GM19324 (cell line): ENCODE data around the gene UFC1.

ENCODE experiments used
- ATAC-seq: cut with Tn5 transposase; IDR thresholded peaks from one replicate; pipeline ENCODE4 v1.9.1; 2021; ENCODE audit warnings: mild to moderate bottlenecking, moderate library complexity; ENCODE audit not compliant: unreplicated experiment, low FRiP score

Gene UFC1

DNA sequence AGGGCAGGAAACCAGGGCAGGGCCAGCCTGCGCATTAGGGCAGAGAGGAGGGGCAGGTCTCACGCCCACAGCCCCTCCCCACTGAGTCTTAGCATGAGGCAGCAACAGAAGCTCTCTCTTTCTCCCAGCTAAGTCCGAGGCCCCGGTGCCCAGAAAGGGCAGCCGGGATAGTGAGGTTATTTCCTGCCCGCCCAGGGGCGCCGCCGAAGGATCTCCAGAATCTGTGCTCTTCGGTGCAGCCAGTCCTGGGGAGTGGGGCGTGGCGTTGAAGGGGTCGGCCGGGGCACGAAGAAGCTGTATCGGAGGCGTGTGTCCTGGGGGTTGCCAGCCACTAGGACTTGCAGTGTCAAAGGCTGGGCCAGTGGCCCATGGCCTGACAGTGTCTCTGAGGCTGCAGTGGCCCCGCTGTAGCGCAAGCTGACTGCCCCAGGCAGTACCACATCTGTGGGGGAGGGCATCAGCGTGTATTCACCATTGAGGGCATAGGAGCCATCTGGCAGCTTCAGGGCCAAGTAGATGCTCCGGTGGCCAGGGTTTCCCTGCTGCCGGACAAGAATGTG is 37.3 kb downstream of the UFC1 start:
- no peak for ATAC-seq

DNA sequence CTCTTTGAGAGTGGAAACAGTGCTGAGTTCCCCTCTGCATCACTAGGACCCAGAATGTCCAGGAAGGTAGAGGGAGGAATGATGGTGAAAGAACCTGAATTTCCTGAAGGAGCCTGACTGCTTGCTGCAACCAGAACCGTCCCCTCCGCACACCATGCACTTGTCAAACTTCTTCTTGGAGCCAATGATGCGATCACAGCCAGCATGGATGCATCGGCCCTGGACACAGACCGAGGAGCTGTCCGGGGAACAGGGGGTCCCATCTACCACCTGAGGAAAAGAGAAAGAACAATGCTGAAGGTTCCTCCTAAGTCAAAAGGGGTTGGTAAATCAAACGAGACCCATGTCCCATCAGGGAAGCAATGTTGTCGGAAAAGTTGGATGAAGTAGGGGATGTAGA is 38.2 kb downstream of the UFC1 start:
- no peak for ATAC-seq

DNA sequence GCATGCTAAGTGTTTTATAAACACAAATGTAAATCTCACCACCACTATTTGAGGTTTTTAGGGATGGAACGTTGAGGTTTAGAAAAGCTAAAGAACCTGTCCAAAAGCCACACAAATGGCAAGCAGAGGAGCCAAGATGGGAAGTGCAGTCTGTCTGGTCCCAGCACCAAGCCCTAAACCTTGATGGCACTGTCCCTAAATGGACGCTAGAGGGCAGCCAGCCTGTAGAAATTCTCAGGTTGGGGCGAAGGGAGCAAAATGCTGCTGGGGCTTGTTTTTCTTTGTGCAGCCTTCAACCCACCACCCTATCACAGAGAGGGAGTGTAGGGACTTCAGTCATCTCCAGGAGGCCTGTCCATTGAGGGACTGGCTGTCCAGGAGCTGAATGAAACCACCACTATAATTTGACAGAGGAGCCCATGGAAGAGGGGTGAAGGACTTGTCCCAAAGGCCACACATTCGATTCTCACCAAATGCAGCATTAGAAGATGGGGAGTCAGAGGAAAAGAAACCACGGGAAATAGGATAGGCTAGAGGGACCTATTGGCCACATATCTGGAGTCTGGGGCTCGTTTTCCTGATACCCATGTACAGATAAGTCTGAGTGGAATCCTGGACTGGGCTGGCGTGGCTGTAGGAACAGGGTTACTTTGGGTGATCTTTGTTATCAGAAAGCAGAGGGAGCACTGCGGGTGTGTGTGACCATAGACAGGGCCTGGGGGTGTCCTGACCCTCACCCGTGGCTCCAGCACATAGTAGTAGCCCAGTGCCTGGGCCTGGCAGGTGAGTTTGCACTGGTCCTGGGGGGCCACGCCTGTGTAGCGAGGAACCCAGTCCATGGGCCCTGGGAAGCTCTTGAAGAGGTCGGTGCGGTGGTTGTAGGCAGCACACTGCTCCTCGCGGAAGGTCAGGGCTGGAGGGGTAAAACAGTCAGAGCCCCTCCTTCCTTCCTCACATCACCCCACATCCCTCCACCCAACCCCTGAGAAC is 39.0 kb downstream of the UFC1 start:
- peak; percentile 53 for ATAC-seq

DNA sequence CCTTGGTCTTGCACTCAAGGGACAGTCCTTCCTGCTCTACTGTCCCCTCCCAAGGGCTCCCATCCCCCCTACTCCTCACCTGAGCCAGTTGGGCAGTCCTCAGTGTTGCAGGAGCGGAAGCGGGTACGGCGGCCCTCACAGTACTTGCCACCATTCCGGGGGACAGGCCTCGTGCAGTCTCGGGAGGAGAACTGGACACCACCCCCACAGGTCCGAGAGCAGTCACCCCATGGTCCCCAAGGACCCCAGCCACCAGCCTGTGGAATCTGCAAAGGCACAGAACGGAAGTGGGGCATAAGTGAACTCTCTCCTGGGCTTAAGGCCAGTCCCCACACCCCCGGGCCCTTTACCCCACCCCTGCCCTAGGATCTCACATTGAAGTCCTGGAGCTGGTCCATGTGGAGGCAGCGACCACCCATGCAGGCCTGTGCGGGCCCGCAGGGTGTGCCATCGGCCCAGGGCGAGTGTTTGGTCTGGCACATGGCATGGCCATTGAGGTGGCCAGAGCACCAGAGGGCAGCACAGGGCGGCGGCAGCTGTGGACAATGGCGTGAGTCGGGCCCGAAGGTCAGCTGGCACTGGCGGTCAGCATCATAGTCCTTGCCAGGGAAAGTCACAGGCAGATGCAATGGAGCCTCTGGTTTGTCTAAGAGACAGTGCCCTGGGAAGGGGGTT is 39.9 kb downstream of the UFC1 start:
- no peak for ATAC-seq

DNA sequence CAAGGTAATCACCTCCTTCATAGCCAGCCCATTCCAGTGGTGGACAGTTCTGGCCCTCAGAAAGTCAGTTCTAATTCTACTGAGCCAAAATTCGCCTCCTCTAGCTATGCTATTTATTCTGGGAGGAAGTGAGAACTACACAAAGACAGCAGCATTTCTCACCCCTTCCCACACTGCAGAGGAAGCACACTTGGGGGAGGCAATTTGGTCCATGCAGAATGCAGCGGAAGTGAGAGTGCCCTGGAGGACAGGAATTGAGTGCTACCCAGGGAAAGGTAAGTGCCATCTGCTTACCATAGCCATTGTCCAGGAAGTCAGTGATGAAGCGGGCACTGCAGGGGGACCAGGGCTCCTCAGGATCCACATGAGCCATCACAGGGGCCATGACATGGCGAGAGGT is 41.4 kb downstream of the UFC1 start:
- no peak for ATAC-seq

DNA sequence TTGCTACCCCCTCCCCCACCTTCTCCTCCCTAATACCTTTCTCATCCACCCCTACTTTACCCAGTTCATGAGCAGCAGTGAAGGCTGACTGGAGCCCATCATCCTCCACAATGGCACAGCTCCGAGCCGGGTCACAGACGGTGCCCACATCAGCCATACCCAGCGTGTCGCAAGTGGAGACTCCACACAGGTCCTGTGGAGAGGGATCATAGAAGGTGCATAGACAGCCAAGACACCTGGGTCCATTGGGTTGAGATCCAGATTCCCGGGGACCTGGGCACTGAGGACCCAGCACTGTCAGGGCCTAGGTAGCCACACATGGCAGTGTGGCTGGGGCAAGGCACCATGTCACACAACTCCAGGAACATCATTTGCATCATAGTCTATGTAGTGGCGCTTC is 42.3 kb downstream of the UFC1 start:
- no peak for ATAC-seq

DNA sequence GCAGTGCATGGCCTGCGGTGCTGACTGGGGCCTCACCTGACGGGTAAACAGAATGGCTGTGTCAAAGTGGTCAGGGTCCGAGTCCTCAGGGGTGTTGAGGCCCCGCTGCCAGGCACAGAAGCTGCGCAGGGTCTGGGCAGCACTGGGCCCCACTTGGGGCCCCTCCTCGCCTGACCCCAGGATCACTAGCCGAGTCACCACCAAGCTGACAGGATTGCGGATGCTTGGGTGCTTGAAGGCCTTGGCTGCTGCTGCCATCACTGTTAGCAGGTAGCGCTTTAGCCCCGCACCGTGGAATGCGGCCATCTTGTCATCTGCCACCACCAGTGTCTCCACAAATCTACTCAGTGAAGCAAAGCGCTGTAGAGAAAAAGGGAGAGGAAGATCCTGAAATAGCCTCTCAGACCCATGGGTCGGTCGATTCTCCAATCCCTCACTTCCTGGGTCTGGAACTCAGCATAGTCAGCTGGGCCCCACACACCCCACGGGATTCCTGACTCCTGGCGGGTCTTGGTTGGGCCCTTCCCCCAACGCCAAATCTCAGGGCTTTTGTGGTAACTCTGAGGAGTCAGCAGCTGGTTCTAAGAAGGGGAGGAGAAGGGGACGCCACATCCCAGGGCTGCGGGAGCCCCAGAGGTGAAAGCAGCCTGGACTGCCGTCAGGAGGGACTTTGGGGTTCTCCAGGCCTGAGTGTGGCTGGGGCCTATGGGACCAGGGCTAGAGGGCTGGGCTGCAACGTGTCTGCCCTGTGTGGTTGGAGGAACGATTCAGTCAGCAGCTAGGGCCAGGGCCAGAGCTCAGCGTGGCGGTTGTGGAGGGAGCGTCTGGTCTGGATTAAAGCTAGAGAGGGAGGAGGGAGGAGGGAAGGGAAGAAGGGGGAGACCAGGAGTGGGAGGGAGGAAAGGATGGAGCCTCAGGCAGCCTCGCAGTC is 43.0 kb downstream of the UFC1 start:
- no peak for ATAC-seq

DNA sequence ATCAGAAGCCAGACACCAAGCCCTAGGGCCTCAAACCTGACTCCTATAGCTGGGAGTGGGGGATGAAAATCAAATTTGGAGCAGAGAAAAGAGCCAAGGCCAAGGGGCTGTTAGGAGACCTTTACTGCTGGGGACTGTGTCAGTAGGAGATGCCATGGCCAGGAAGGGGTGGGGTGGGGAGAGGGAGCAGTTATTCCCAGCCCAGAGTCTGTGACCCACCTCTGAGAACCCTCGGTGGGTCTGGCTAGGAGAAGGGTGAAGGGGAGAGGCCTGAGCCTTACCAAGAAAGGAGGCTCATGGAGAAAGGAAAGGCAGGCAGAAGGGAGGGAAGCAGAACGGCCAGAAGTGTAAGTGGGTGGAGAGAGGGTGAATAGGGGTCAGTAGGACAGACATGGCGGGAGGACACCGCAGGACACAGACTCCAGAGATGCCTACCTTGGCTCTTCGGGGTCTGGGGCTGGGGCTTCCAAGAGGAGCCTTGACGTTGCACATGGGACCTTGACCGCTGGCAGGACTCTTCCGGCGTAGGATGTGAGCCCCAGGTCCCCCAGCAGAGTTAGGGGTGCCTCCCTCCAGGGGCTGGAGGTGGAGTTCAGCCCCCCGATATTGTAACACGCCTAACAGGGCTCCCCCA is 43.9 kb downstream of the UFC1 start:
- ATAC-seq = no peak

DNA sequence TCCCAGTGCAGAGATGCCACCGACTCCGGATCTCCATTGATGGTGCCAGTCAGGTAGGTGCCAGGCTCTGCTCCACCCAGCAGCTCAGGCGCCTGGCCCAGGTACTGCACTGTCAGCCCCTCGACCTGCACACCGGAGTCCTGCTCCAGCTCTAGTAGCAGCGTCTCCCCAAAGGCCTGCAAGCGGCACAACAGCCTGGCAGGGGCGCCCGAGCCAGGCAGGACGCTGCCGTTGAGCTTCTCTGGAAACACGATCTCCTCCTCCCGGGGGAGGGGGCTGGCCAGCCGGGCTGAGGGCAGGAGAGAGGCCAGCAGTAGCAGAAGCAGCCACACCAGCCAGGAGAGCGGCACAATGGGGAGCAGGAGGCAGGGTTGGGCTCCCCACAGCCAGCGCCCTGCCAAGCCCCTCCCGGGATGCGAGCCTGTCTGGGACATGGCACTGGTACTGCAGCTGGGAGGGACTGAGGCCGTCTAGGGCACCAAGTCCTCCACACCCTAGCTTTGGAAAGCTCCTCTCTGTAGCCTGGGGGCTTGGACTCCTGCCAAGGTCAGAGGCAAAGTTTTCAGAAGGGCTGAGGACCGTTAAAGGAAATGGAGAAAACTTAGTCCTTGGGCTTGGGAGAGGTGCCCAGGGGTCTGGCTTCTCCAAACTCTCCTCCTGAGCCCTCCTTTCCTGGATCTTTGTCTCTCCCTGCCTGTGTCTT is 44.6 kb downstream of the UFC1 start:
- no peak for ATAC-seq

DNA sequence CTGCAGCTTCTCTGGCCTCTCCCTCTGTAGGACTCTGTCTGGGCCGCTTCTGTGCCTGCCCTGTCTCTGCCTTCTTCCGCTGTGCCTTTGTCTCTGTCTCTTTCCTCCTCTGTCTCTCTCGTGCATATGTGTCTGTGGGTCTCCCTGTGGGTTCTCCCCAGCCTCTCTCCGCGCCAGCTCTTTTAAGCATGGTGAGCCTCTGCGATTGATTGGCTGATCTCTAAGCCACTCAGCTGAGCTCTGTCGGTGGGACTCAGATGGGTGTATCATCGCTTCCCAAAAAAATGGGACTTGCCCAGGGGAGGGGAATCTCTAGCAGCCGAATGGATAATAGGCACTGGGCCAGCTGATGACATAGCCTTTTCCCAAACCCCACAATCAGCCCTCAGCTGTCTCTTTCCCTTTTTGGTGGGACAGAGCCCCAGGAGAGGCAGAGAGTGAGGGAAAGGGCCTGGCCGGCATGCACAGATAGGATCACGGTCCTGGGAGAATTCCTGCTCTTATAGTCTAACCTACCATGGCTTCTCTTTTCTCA is 45.2 kb downstream of the UFC1 start, which contains the start of gene ADAMTS4:
TSS of gene ADAMTS4 (minus strand) at position 158 of the 535 bp plus-strand sequence. CDS start 427 bp downstream, outside the sequence.
- ATAC-seq = no peak

DNA sequence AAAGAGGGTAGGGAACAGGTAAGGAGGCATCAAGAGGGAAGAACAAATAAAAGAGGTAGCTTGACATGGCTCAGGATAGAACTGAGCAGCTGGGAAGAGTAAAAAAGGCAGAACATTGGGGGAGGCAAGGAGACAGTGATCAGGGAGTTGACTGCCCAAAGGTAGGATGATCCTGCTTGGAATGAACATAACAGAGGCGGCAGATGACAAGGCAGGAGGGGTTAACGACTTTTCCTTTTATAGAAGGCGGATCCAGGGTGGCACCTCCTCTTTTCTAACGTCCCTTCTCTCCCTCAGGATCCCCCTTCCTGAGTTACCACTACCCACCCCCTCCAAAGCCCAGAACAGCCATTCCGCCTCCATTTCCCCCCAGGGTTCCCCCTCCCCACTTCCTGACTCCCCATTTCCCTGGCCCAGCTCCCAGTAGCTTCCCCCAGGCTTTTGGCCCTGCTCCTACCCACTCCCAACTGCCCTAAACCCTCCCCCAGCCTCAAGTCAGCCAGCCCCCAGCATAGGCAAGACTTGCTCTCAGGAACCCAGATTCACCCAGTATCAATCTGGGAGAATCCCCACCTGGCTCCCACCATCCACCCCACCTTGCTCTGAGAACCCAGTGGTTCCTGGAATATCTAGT is 45.8 kb downstream of the UFC1 start:
- ATAC-seq = no peak

DNA sequence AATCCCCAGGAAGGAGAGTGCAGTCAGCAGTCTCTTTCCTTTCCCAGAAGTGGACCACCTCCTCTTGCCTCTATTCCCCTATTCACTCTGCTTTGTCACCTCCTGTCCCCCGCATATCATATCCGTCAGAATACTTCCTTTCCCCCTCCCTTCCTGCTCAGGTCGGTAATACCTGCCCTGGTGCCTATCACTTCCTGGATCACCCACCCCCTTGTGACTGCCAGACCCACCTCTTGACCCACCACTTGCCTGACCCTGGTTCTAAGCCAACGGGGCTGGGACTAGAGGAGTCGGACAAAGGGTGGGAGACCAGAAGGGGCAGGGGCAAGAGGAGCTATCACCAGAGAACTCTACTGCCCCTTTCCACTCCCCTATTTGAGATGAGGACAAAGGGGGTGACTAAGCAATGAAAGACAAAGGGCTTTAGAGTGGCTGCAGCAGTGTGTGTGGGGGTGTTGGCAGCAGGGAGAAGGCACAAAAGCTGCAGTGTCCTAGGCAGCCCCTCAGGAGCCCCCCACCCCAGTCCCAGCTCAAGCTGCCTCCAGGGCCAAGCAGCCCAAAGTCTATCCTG is 46.7 kb downstream of the UFC1 start:
- ATAC-seq = no peak

DNA sequence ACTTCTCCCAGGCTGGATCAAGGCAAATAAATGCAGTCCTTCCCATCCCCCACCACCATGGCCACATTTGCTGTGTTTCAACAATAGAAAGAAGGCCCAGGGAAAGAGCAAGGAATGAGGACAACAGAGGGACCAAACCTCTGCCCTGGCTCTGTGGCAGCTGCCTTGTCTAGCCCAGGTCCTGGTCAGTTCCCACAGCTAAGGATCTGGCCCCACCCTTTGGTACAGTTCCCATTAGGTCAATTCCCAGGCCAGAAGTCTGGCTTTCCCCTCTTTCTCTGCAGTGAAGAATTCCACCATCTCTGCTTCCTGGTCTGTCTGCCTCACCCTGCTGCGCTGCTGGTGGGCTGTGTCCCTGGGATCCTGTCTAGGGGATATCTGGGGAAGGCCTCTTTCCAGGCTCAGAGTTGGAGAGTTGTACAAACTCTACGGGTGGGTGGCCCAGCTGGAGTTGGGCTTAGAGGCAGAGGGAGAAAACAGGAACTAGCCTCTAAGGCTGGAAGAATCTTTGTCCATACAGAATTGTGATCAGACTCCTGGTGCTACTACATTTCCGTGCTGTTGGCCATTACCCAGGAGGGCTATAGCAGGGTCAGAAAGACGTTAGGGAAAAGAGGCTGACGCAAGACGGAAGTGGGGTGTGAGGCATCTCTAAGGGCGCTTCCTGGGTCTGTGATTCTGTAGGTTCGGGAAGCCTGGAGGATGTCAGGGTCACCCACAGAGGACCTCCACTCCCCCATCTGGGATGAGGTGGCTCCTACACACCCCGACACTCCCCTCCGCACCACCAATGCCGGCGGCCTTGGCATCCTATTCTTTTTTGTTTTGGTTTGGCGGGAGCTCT is 47.4 kb downstream of the UFC1 start:
- ATAC-seq = no peak

DNA sequence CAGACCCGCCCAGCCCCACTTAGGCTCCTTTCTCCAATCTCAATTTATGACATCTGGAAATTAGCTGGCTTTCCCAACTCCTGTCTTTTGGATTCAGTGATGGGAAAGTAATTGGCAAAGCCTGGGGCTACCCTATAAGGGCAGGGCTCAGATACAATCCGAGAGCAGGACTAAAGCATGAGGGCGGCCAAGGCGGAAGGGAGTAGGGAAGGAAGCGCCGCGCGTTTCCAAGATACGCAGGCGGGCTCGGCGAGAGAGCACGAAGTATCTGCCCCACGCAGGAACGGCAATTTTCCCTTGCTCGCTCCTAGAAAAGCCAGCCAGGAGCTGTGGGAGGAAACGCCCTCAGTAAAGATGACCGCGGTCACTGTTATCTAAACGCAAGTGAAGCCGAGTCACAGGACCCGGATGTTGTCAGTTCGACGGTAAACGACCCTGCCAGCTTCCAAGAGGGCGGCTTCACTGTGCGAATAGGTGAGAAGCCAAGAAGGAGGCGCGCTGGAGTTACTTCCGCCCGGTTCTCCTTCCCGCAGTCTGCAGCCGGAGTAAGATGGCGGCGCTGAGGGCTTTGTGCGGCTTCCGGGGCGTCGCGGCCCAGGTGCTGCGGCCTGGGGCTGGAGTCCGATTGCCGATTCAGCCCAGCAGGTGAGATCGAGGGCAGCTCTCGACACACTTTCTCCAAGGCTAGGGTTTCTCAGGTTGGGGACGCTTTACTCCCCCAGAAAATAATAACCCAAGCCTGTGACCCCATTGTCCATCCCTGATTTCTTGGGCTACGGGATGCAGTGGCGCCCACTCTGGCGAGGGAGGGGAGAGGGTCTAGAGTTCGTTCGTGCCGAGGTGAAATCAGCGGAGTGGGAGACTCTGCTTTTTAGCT is 48.3 kb downstream of the UFC1 start, which contains the start of gene NDUFS2:
TSS of gene NDUFS2 (plus strand) at position 532 of the 877 bp plus-strand sequence. CDS start at position 551, 19 bp downstream.
- peak; percentile 90 for ATAC-seq

DNA sequence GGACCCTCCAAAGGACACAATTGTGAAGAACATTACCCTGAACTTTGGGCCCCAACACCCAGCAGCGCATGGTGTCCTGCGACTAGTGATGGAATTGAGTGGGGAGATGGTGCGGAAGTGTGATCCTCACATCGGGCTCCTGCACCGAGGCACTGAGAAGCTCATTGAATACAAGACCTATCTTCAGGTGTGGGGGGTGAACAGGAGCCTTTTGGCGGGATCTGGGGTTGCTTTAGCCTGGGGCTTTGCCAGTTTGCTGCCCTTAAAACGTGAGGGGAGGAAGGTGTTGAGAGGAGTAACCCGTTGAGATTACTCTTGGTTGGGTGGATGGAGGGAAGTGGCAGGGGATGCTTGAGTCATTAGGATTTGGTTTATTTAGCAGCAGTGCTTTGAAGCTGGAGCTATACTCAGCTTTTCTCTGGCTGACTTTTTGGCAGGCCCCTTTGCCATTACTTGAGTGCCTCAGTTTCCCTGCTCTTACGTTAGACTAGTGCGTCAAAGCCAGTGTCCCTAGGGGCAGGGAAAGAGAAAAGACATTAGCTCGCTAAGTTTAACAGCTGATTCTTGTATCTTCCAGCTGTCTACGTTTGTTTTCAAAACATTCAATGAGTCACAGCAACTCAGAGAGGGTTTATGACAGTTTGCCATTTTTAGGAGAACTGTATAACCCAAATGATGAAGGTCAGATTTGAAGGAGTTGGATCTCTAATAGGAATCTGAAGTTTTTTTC is 52.8 kb downstream of the UFC1 start:
- no peak for ATAC-seq
